Right lobe of liver (tissue), 4 donors: ENCODE data around the gene NMRK2.

Experiments
- POLR2A ChIP-seq: fragments of 450-650 bp; IDR thresholded peaks from one replicate; pipeline ENCODE4 v1.6.1; 2017; ENCODE audit warnings: antibody characterized with exemption, mild to moderate bottlenecking
- TF ChIP-seq, protein P1 (sequence below), 4 donors: fragments of 200-600 bp in 3 of 4; fragments of 450-650 bp in 1 of 4; IDR thresholded peaks; one replicate each; pipeline versions ENCODE4 v1.5.1 to v1.8.0; 2016 to 2022; ENCODE audit warnings: antibody characterized with exemption in 4 of 4, mild to moderate bottlenecking in 2 of 4
- donor health status: DM: no; HTN: no; CAD: no.
- donor health status: DM: no; HTN: no; CAD: no.
- donor health status: DM: no; HTN: yes; CAD: no.

DNA sequence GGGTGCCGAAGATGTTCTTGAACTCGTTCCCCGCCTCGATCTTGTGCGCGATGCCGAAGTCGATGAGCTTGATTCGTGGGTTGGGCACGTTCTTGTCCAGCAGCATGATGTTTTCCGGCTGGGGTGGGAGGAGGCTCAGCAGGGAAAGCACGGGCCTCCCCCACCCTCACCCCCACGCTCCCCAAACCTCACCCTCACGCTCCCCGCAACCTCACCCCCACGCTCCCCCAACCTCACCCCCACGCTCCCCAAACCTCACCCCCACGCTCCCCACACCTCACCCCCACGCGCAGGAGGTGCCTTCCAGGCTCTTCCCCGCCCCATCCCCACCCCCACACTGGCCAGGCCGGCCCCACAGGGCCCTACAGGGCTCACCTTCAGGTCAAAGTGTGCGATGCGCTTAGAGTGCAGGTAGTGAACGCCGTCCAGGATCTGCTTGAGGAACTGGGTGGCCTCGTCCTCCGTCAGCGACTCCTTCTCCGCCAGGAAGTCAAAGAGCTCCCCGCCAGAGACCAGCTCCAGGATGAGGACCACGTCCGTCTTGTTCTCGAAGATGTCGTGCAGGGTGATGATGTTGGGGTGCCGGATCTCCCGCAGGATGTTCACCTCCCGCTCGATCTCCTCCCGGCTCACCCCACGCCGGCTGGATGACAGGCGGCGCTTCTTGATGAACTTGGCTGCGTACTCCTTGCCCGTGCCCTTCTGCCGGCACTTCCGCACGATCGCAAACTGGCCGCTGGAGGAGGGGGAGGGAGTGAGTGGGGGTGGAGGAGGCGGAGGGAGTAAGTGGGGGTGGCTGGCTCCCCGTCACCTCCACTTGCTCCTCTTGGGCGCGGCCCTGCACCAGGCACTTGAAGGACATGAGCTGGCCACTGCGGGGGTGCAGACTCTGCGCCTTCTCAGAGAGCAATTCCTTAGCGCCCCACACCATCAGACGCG, 31.7 kb downstream of the NMRK2 start:
- TF ChIP-seq POLR2A, result no peak
- TF ChIP-seq, protein P1, sequence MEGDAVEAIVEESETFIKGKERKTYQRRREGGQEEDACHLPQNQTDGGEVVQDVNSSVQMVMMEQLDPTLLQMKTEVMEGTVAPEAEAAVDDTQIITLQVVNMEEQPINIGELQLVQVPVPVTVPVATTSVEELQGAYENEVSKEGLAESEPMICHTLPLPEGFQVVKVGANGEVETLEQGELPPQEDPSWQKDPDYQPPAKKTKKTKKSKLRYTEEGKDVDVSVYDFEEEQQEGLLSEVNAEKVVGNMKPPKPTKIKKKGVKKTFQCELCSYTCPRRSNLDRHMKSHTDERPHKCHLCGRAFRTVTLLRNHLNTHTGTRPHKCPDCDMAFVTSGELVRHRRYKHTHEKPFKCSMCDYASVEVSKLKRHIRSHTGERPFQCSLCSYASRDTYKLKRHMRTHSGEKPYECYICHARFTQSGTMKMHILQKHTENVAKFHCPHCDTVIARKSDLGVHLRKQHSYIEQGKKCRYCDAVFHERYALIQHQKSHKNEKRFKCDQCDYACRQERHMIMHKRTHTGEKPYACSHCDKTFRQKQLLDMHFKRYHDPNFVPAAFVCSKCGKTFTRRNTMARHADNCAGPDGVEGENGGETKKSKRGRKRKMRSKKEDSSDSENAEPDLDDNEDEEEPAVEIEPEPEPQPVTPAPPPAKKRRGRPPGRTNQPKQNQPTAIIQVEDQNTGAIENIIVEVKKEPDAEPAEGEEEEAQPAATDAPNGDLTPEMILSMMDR (IDR thresholded peaks at IDR 0.05), result no peak
